Thoracic aorta endothelial cell (primary cell): ENCODE results near the gene GM2A. TPM values are rescaled to one million over a fixed set of nuclear protein-coding genes. Genes with fewer than 3 reads are reported as not detected.

Experiments
- total RNA-seq: library from RNA; depleted of rRNA; stranded (reverse); fragments of >200 nt; gene quantifications from 2 replicates; pipeline ENCODE4 v1.2.3, GENCODE V29; 2012

The GM2A gene
- total RNA-seq: 19.5 and 19.9 TPM in 2 replicates

DNA sequence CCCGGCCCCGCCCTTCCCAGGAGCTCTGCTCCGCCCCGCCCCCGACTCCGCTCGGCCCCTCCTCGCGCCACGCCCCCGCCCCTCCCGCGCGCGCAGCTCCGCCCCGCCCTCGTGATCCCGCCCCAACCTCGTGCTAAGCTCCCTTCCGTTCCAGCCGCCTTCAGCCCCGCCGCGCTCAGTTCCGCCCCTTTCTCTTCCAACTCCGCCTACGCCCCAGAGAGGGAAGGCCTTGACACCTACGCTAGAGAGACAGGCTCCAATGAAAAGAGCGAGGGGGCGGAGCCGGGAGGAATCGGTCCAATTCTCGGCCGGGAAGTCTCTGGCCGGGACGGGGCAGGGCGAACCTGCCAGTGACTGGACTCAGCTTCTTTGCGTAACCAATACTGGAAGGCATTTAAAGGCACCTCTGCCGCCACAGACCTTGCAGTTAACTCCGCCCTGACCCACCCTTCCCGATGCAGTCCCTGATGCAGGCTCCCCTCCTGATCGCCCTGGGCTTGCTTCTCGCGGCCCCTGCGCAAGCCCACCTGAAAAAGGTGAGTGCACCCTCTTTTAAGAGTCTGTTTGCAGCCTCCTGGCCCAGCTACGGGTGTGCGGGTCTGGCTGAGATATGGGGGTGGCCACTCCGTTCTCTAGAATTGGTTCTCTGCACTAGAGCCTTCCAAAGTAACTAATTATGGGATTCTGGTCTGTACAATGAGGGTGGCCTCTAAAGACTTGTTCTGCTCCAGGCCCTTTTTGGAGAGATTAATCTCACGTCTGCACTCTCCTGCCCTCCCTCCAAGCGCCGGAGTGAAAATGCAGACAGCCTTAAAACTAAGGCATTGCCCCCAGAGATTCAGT is at the start of gene GM2A:
Gene GM2A, plus strand, starts transcription at position 424 of the 843 bp plus-strand sequence. Its CDS starts 32 bp downstream, at position 456.

DNA sequence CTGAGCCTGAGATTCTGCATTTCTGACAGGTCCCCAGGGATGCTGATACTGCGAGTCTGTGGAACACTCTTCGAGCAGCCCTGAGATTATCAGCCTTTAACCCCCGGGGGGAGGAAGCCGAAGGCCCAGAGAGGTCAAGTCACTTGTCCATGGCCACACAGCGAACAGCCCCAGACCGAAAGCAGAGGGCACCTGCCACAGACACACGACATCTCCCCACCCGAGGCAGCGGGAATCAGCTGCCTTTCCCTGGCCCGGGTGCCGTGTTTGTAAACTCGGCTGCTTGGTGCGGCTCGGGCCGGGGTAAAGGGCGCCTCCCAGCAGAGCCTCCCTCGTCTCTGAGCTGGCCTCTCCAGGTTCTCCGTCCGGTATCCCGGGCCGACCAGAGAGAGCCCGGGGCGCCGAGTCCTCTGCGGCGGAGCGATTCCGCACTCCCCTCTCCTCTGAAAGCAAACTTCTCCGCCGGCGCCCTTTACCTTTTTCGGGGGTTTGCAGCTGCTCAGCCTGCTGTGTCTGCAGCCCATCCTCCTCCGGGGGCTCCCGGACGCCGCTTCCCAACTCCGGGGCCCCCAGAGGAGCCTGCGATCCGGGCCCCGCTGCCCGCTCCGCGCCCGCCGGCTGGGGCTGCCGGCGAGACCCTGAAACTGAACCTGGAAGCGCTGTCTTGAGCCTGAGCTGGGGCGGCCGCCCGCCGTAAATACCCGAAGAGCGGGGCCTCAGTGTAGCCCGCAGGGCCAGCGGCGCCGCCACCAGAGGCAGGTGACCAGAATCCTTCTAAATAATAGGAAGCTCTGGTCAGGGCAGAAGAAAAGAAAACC is 29.3 kb upstream of the GM2A start, which contains the start of gene CCDC69:
Gene CCDC69, minus strand, starts transcription at position 646 of the 818 bp plus-strand sequence. Its CDS starts 122 bp downstream, at position 524.

DNA sequence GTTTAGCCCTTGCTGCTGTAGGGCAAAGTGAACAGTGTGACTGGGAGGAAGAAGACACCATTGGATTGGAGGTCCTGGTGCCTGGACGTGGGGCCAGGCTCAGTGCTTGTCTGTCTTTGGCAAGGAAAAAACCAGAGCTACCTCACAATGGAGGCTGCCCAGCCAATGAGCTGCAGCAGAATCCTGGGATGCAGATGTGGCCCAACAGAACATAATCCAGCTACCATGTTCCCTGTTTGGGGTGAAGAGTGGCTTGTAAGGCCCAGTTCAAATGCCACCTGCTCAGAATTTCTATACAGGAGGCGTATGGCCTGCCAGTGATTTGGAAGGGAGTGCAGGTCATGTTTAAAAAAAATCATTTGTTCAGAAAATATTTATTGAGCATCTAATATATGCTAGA is 50.7 kb downstream of the GM2A start, which contains the start of gene SLC36A3:
Gene SLC36A3, minus strand, starts transcription at position 101 of the 400 bp plus-strand sequence. CDS start 412 bp downstream, outside the sequence.

Other genes with a start within 250 kb of the GM2A start
- 4.7 and 15.5 TPM in 2 replicates for gene GPX3, start 232.6 kb upstream of the GM2A start, total RNA-seq
- 74.5 and 77.5 TPM in 2 replicates for gene TNIP1, start 172.2 kb upstream of the GM2A start, total RNA-seq
- gene ANXA6, start 95.4 kb upstream of the GM2A start, total RNA-seq: 221 and 234 TPM in 2 replicates
- 8.4 and 14.6 TPM in 2 replicates for gene CCDC69, start 29.1 kb upstream of the GM2A start, total RNA-seq
- not detected in 2 replicates for gene SLC36A3, start 50.6 kb downstream of the GM2A start, total RNA-seq
- not detected in 2 replicates for gene SLC36A2, start 94.4 kb downstream of the GM2A start, total RNA-seq
- gene SLC36A1, start 194.4 kb downstream of the GM2A start, total RNA-seq: 7.2 and 8.5 TPM in 2 replicates